ENCODE measurements around the gene CARD9.

CARD9 gene

GRCh38 chr9:136395345-136396218 is 22.1 kb upstream of the CARD9 start:
- Mint-ChIP-seq H3K9me3 (no peaks in the 10 kb centered on the region), H3K4me1 (peaks cover 15 to 24% of the 10 kb centered on the region in 2 donors), H3K27ac (peak overlapping the region; percentile 56), H3K4me3 (no peak overlapping the region), H3K27me3 (no peaks in the 10 kb centered on the region), H3K36me3 (peaks cover 29 to 62% of the 10 kb centered on the region in 2 donors)
- no peak for ATAC-seq (replicated peaks)
- no peak for DNase-seq

GRCh38 chr9:136395020-136395340 is 21.5 kb upstream of the CARD9 start:
- ATAC-seq (replicated peaks) (no peak), DNase-seq (no peak)
- no peaks in the 10 kb centered on the region for H3K9me3 Mint-ChIP-seq
- peaks cover 13 to 21% of the 10 kb centered on the region in 2 donors for H3K4me1 Mint-ChIP-seq
- H3K27ac Mint-ChIP-seq = no peak overlapping the region
- H3K4me3 Mint-ChIP-seq = no peak overlapping the region
- no peaks in the 10 kb centered on the region for H3K27me3 Mint-ChIP-seq
- peaks cover 32 to 66% of the 10 kb centered on the region in 2 donors for H3K36me3 Mint-ChIP-seq

- Mint-ChIP-seq H3K9me3 (no peaks in the 10 kb centered on the region), H3K4me1 (peaks cover 13 to 21% of the 10 kb centered on the region in 2 donors), H3K36me3 (peaks cover 35 to 71% of the 10 kb centered on the region in 2 donors), H3K27me3 (no peaks in the 10 kb centered on the region), H3K4me3 (no peak overlapping the region), H3K27ac (no peak overlapping the region)
- DNase-seq (no peak), ATAC-seq (replicated peaks) (no peak)
Measured at GRCh38 chr9:136394312-136395019, 21.0 kb upstream of the CARD9 start.

- no peaks in the 10 kb centered on the region for H3K9me3 Mint-ChIP-seq
- ATAC-seq (replicated peaks) (no peak), DNase-seq (no peak)
- no peak overlapping the region for H3K4me3 Mint-ChIP-seq
- H3K4me1 Mint-ChIP-seq = peaks cover 5 to 12% of the 10 kb centered on the region in 2 donors
- no peaks in the 10 kb centered on the region for H3K27me3 Mint-ChIP-seq
- H3K27ac Mint-ChIP-seq = no peak overlapping the region
- peaks cover 41 to 71% of the 10 kb centered on the region in 2 donors for H3K36me3 Mint-ChIP-seq
Measured at GRCh38 chr9:136393531-136393930, 20.1 kb upstream of the CARD9 start.

- H3K36me3 Mint-ChIP-seq = peaks cover 45 to 70% of the 10 kb centered on the region in 2 donors
- no peak overlapping the region for H3K27ac Mint-ChIP-seq
- peaks cover 2 to 7% of the 10 kb centered on the region in 2 donors for H3K4me1 Mint-ChIP-seq
- no peak overlapping the region for H3K4me3 Mint-ChIP-seq
- H3K9me3 Mint-ChIP-seq = no peaks in the 10 kb centered on the region
- no peak for DNase-seq
- no peaks in the 10 kb centered on the region for H3K27me3 Mint-ChIP-seq
- no peak for ATAC-seq (replicated peaks)
Measured at GRCh38 chr9:136392538-136393449, 19.3 kb upstream of the CARD9 start.

- peaks cover 2 to 3% of the 10 kb centered on the region in 2 donors for H3K4me1 Mint-ChIP-seq
- H3K27me3 Mint-ChIP-seq = no peaks in the 10 kb centered on the region
- H3K36me3 Mint-ChIP-seq = peaks cover 46 to 74% of the 10 kb centered on the region in 2 donors
- DNase-seq = no peak
- ATAC-seq (replicated peaks) = no peak
- no peak overlapping the region for H3K27ac Mint-ChIP-seq
- no peaks in the 10 kb centered on the region for H3K9me3 Mint-ChIP-seq
- no peak overlapping the region for H3K4me3 Mint-ChIP-seq
Measured at GRCh38 chr9:136391737-136392537, 18.5 kb upstream of the CARD9 start.

- peaks cover 0 to 1% of the 10 kb centered on the region in 2 donors for H3K4me1 Mint-ChIP-seq
- DNase-seq = no peak
- H3K4me3 Mint-ChIP-seq = no peak overlapping the region
- ATAC-seq (replicated peaks) = no peak
- H3K27ac Mint-ChIP-seq = no peak overlapping the region
- H3K27me3 Mint-ChIP-seq = no peaks in the 10 kb centered on the region
- H3K36me3 Mint-ChIP-seq = peaks cover 54 to 73% of the 10 kb centered on the region in 2 donors
- no peaks in the 10 kb centered on the region for H3K9me3 Mint-ChIP-seq
Measured at GRCh38 chr9:136389396-136389795, 15.9 kb upstream of the CARD9 start.

GRCh38 chr9:136387217-136387616 is 13.7 kb upstream of the CARD9 start:
- no peak for DNase-seq
- Mint-ChIP-seq H3K36me3 (peaks cover 66 to 80% of the 10 kb centered on the region in 2 donors), H3K9me3 (no peaks in the 10 kb centered on the region), H3K27ac (no peak overlapping the region), H3K4me1 (peaks cover 0 to 1% of the 10 kb centered on the region in 2 donors), H3K4me3 (no peak overlapping the region), H3K27me3 (no peaks in the 10 kb centered on the region)
- no peak for ATAC-seq (replicated peaks)

- H3K4me1 Mint-ChIP-seq = peaks cover 0 to 1% of the 10 kb centered on the region in 2 donors
- no peak overlapping the region for H3K4me3 Mint-ChIP-seq
- peaks cover 63 to 73% of the 10 kb centered on the region in 2 donors for H3K36me3 Mint-ChIP-seq
- H3K27ac Mint-ChIP-seq = no peak overlapping the region
- ATAC-seq (replicated peaks) (no peak), DNase-seq (no peak)
- no peaks in the 10 kb centered on the region for H3K27me3 Mint-ChIP-seq
- no peaks in the 10 kb centered on the region for H3K9me3 Mint-ChIP-seq
Measured at GRCh38 chr9:136386018-136386417, 12.5 kb upstream of the CARD9 start.

GRCh38 chr9:136385015-136385414 is 11.5 kb upstream of the CARD9 start:
- Mint-ChIP-seq H3K9me3 (no peaks in the 10 kb centered on the region), H3K27ac (no peak overlapping the region), H3K4me1 (peaks cover 0 to 1% of the 10 kb centered on the region in 2 donors), H3K4me3 (no peak overlapping the region), H3K36me3 (peaks cover 60 to 69% of the 10 kb centered on the region in 2 donors), H3K27me3 (no peaks in the 10 kb centered on the region)
- ATAC-seq (replicated peaks) (no peak), DNase-seq (no peak)

- Mint-ChIP-seq H3K36me3 (peaks cover 46 to 56% of the 10 kb centered on the region in 2 donors), H3K4me1 (peaks cover 0 to 1% of the 10 kb centered on the region in 2 donors), H3K9me3 (no peaks in the 10 kb centered on the region)
Measured at GRCh38 chr9:136383436-136383835, 10.0 kb upstream of the CARD9 start.

GRCh38 chr9:136381966-136382513 is 8.6 kb upstream of the CARD9 start:
- H3K4me1 Mint-ChIP-seq = peaks cover 0 to 5% of the 10 kb centered on the region in 2 donors
- no peaks in the 10 kb centered on the region for H3K9me3 Mint-ChIP-seq
- H3K36me3 Mint-ChIP-seq = peaks cover 41 to 53% of the 10 kb centered on the region in 2 donors
- ATAC-seq (replicated peaks) (no peak), DNase-seq (no peak)
- H3K27ac Mint-ChIP-seq = no peak overlapping the region
- no peak overlapping the region for H3K4me3 Mint-ChIP-seq
- no peaks in the 10 kb centered on the region for H3K27me3 Mint-ChIP-seq

More at GRCh38 chr9:136383436-136383835, 10.0 kb upstream of the CARD9 start:
- DNase-seq (no peak), ATAC-seq (replicated peaks) (no peak)
- H3K27me3 Mint-ChIP-seq = no peaks in the 10 kb centered on the region
- H3K4me3 Mint-ChIP-seq = no peak overlapping the region
- H3K27ac Mint-ChIP-seq = peak overlapping the region; percentile 75

GRCh38 chr9:136381311-136381710 is 7.8 kb upstream of the CARD9 start:
- peaks cover 0 to 8% of the 10 kb centered on the region in 2 donors for H3K4me1 Mint-ChIP-seq
- DNase-seq (no peak), ATAC-seq (replicated peaks) (no peak)
- H3K27ac Mint-ChIP-seq = no peak overlapping the region
- no peaks in the 10 kb centered on the region for H3K27me3 Mint-ChIP-seq
- H3K4me3 Mint-ChIP-seq = no peak overlapping the region
- H3K9me3 Mint-ChIP-seq = no peaks in the 10 kb centered on the region
- peaks cover 42 to 54% of the 10 kb centered on the region in 2 donors for H3K36me3 Mint-ChIP-seq
